ENCODE results near the gene BTNL9.

The BTNL9 gene

DNA sequence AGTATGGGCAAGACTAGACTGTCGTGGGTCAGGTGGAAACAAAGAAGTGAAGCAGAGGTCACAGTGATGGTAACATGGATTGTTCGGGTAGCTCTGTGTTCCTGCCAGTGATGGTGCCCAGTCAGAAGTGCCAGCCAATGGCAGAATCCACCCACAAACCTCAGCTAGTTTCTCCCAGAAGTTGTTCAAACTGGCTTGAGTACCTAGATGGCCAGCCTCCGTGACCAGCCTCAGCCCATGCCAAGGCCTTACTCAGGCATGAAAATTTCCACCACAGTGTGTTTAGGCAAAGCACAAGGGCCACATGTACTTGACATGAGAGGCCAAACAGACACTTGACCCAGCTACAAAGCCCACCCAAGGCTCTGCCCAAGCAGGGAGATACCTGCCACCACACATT, 19.4 kb upstream of the BTNL9 start:
- no peaks in the 10 kb centered on the region for H3K79me2 ChIP-seq (ENCODE audit: control insufficient read depth, low read length)
- H3K4me3 ChIP-seq (ENCODE audit: low read length), result no peak overlapping the region
- H3K4me1 ChIP-seq (ENCODE audit: control insufficient read depth, low read length), result no peaks in the 10 kb centered on the region
- no peaks in the 10 kb centered on the region for H3K9me2 ChIP-seq (replicated peaks; ENCODE audit: control insufficient read depth, low read length)
- no peak overlapping the region for H3K27ac ChIP-seq (ENCODE audit: low read depth, low read length)
- no peaks in the 10 kb centered on the region for H4K20me1 ChIP-seq (ENCODE audit: control insufficient read depth, insufficient read depth, low read depth, low read length)
- H3K36me3 ChIP-seq (ENCODE audit: control insufficient read depth, low read length), result no peaks in the 10 kb centered on the region
- no peaks in the 10 kb centered on the region for H3F3A ChIP-seq (ENCODE audit: control insufficient read depth, insufficient read depth)
- peaks cover 10% of the 10 kb centered on the region for H3K9me3 ChIP-seq (ENCODE audit: control insufficient read depth, insufficient read depth, low read length)
- no peaks in the 10 kb centered on the region for H3K27me3 ChIP-seq (ENCODE audit: control insufficient read depth, low read length)
- no peak overlapping the region for H3K4me2 ChIP-seq (ENCODE audit: low read length)
- TF ChIP-seq, protein P1, sequence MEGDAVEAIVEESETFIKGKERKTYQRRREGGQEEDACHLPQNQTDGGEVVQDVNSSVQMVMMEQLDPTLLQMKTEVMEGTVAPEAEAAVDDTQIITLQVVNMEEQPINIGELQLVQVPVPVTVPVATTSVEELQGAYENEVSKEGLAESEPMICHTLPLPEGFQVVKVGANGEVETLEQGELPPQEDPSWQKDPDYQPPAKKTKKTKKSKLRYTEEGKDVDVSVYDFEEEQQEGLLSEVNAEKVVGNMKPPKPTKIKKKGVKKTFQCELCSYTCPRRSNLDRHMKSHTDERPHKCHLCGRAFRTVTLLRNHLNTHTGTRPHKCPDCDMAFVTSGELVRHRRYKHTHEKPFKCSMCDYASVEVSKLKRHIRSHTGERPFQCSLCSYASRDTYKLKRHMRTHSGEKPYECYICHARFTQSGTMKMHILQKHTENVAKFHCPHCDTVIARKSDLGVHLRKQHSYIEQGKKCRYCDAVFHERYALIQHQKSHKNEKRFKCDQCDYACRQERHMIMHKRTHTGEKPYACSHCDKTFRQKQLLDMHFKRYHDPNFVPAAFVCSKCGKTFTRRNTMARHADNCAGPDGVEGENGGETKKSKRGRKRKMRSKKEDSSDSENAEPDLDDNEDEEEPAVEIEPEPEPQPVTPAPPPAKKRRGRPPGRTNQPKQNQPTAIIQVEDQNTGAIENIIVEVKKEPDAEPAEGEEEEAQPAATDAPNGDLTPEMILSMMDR (IDR thresholded peaks at IDR 0.05; ENCODE audit: low read depth, low read length, poor library complexity, severe bottlenecking), result no peak
- no peak for TF ChIP-seq EZH2phosphoT487 (IDR thresholded peaks at IDR 0.05; ENCODE audit: borderline replicate concordance, low read length)

DNA sequence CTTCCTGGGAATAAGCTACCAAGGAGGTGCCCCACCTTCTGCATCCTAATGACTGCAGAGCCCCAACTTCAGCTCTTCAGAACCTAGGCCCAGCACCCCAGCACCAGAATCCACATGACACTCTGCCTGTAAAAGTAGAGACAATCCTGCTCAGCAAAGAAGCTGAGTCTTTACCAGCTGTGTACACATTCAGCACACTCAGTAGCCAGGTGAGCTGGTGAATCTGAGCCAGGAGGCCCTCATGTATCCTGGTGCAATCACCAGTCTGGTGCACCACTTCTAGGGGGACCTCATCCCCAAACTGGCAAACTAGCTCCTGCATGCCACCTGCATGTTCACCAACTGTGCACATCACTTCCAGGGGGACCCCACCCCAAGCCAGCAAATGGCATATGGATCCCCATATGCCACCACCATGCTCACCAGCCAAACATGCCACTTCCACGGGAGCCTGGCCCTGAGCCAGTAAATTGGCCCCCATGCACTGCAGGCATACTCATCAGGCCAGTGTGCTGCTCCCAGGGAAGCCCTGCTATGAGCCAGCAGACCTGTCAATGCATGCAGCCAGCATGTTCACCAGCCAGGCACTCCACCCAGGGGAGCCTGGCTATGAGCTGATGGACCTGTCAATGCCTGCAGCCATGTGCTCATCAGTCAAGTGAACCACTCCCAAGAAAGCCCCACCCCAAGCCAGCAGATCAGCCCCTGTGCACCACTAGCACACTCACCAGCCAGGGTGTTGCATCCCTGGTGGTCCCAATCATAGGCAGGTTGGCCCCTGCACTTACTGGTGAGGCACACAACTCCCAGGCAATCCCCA, 15.6 kb upstream of the BTNL9 start:
- H3F3A ChIP-seq (ENCODE audit: control insufficient read depth, insufficient read depth), result no peaks in the 10 kb centered on the region
- no peaks in the 10 kb centered on the region for H4K20me1 ChIP-seq (ENCODE audit: control insufficient read depth, insufficient read depth, low read depth, low read length)
- H3K4me3 ChIP-seq (ENCODE audit: low read length), result no peak overlapping the region
- peaks cover 10% of the 10 kb centered on the region for H3K9me3 ChIP-seq (ENCODE audit: control insufficient read depth, insufficient read depth, low read length)
- no peaks in the 10 kb centered on the region for H3K36me3 ChIP-seq (ENCODE audit: control insufficient read depth, low read length)
- no peak overlapping the region for H3K4me2 ChIP-seq (ENCODE audit: low read length)
- TF ChIP-seq EZH2phosphoT487 (IDR thresholded peaks at IDR 0.05; ENCODE audit: borderline replicate concordance, low read length), result no peak
- TF ChIP-seq, protein P1 (IDR thresholded peaks at IDR 0.05; ENCODE audit: low read depth, low read length, poor library complexity, severe bottlenecking), result no peak
- no peaks in the 10 kb centered on the region for H3K9me2 ChIP-seq (replicated peaks; ENCODE audit: control insufficient read depth, low read length)
- no peaks in the 10 kb centered on the region for H3K27me3 ChIP-seq (ENCODE audit: control insufficient read depth, low read length)
- no peak overlapping the region for H3K27ac ChIP-seq (ENCODE audit: low read depth, low read length)
- no peaks in the 10 kb centered on the region for H3K4me1 ChIP-seq (ENCODE audit: control insufficient read depth, low read length)
- no peaks in the 10 kb centered on the region for H3K79me2 ChIP-seq (ENCODE audit: control insufficient read depth, low read length)

DNA sequence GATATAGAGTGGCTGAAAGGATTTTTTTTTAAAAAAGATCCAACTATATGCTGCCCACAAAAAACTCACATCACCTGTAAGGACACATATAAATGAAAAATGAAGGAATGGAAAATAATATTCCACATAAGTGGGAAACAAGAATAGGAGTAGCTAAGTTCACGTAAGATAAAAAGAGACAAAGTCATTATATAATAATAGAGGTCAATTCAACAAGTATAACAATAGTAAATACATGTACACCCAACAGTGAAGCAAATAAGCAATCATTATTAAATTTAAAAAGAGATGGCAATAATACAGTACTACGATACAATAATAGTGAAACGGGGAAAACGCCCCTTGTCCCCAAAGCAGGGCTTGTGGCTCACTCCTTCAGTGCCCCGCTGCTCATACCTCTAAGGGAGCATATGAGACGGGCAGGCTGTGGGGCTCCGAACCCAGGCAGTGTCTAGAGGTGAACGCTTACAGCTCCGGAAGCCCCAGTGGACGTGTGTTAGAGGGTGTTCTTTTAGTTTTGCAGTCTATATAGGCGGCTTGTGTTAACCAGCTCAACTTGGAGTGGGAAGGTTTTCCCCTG, 12.5 kb upstream of the BTNL9 start:
- Histone ChIP-seq H3K27me3 (ENCODE audit: control insufficient read depth, low read length) (no peaks in the 10 kb centered on the region), H3K79me2 (ENCODE audit: control insufficient read depth, low read length) (no peaks in the 10 kb centered on the region), H3K4me2 (ENCODE audit: low read length) (no peak overlapping the region), H3F3A (ENCODE audit: control insufficient read depth, insufficient read depth) (no peaks in the 10 kb centered on the region), H3K4me3 (ENCODE audit: low read length) (no peak overlapping the region), H3K9me3 (ENCODE audit: control insufficient read depth, insufficient read depth, low read length) (no peaks in the 10 kb centered on the region), H3K27ac (ENCODE audit: low read depth, low read length) (no peak overlapping the region), H3K9me2 (replicated peaks; ENCODE audit: control insufficient read depth, low read length) (no peaks in the 10 kb centered on the region), H3K36me3 (ENCODE audit: control insufficient read depth, low read length) (no peaks in the 10 kb centered on the region), H4K20me1 (ENCODE audit: control insufficient read depth, insufficient read depth, low read depth, low read length) (no peaks in the 10 kb centered on the region), H3K4me1 (ENCODE audit: control insufficient read depth, low read length) (no peaks in the 10 kb centered on the region)
- TF ChIP-seq, protein P1 (IDR thresholded peaks at IDR 0.05; ENCODE audit: low read depth, low read length, poor library complexity, severe bottlenecking), result no peak
- TF ChIP-seq EZH2phosphoT487 (IDR thresholded peaks at IDR 0.05; ENCODE audit: borderline replicate concordance, low read length), result no peak

All from DOHH2 (cell line).